IMR-90 (cell line): Measurements from ENCODE around the gene PPEF2. TPM values are rescaled to one million over a fixed set of nuclear protein-coding genes. Genes with fewer than 3 reads are reported as not detected.

Source experiments
- ATAC-seq: fragments of 200-7000 bp; cut with Tn5 transposase; 2 replicates; pipeline ENCODE4 v1.9.1; 2020; ENCODE audit warnings: low read depth, mild to moderate bottlenecking, moderate library complexity
- BruUV-seq: library from RNA; stranded (reverse); fragments of 400-500 nt; replicated peaks from 2 replicates; lab custom pipeline; 2021; lab: Mats Ljungman, UMichigan
- CTCF ChIA-PET: fragments of 300-600 bp; formaldehyde crosslinking; extraction: SDS; loops from one replicate; lab custom pipeline; 2021; ENCODE audit warnings: antibody characterized with exemption; lab: Yijun Ruan, JAX
- POLR2A ChIA-PET: fragments of 300-600 bp; sonication (Branson Sonifier 250); formaldehyde crosslinking; loops from one replicate; lab custom pipeline; 2022; ENCODE audit warnings: antibody characterized with exemption; ENCODE audit not compliant: unreplicated experiment; lab: Charles Lee
- DNase-seq: peaks from one replicate; pipeline ENCODE4 v3.0.0; 2013
- H2AFZ ChIP-seq: replicated peaks from 2 replicates; pipeline ENCODE3; 2013; ENCODE audit warnings: low read length, mild to moderate bottlenecking; ENCODE audit not compliant: poor library complexity
- H2AK5ac ChIP-seq: 2 replicates; pipeline ENCODE4 v1.6.1; 2013; ENCODE audit warnings: low read depth, low read length, inconsistent platforms
- H2AK9ac ChIP-seq: replicated peaks from 2 replicates; pipeline ENCODE3; 2013; ENCODE audit warnings: mild to moderate bottlenecking, low read depth, low read length, moderate library complexity; ENCODE audit not compliant: poor library complexity
- H2BK120ac ChIP-seq: 2 replicates; pipeline ENCODE4 v1.6.1; 2013; ENCODE audit warnings: low read depth, low read length, inconsistent platforms
- H2BK15ac ChIP-seq: 3 replicates; pipeline ENCODE4 v1.6.1; 2013; ENCODE audit warnings: low read depth, low read length, inconsistent platforms
- H2BK20ac ChIP-seq: 2 replicates; pipeline ENCODE4 v1.6.1; 2013; ENCODE audit warnings: low read depth, mild to moderate bottlenecking, inconsistent platforms, low read length, moderate library complexity
- H2BK5ac ChIP-seq: 2 replicates; pipeline ENCODE4 v1.6.1; 2013; ENCODE audit warnings: mild to moderate bottlenecking, low read depth, low read length, inconsistent platforms; ENCODE audit not compliant: poor library complexity, severe bottlenecking
- H3K14ac ChIP-seq: replicated peaks from 2 replicates; pipeline ENCODE4 v1.6.1; 2013; ENCODE audit warnings: low read depth, low read length, inconsistent platforms
- H3K18ac ChIP-seq: 2 replicates; pipeline ENCODE4 v1.6.1; 2013; ENCODE audit warnings: low read depth, low read length, control low read depth
- H3K23ac ChIP-seq: 2 replicates; pipeline ENCODE4 v1.6.1; 2013; ENCODE audit warnings: low read depth, low read length, inconsistent platforms
- H3K27ac ChIP-seq: 2 replicates; pipeline ENCODE4 v1.5.1; 2013; ENCODE audit warnings: mild to moderate bottlenecking, control low read depth, low read length; ENCODE audit not compliant: insufficient read depth
- H3K27me3 ChIP-seq: 2 replicates; pipeline ENCODE4 v1.6.1; 2013; ENCODE audit warnings: low read length; ENCODE audit not compliant: control insufficient read depth, insufficient read depth
- H3K36me3 ChIP-seq: 2 replicates; pipeline ENCODE4 v1.6.1; 2013; ENCODE audit warnings: low read length, mixed read lengths; ENCODE audit not compliant: control insufficient read depth, insufficient read depth
- H3K4ac ChIP-seq: 2 replicates; pipeline ENCODE4 v1.6.1; 2013; ENCODE audit warnings: low read depth, low read length, inconsistent platforms
- H3K4me1 ChIP-seq: 2 replicates; pipeline ENCODE4 v1.6.1; 2013; ENCODE audit warnings: low read length, mixed read lengths; ENCODE audit not compliant: control insufficient read depth, insufficient read depth
- H3K4me2 ChIP-seq: 2 replicates; pipeline ENCODE4 v1.6.1; 2013; ENCODE audit warnings: low read depth, mild to moderate bottlenecking, control low read depth, low read length, moderate library complexity
- H3K4me3 ChIP-seq: 2 replicates; pipeline ENCODE4 v1.5.1; 2013; ENCODE audit warnings: low read depth, mild to moderate bottlenecking, control low read depth, low read length, moderate library complexity; ENCODE audit not compliant: insufficient read depth
- H3K56ac ChIP-seq: 2 replicates; pipeline ENCODE4 v1.6.1; 2013; ENCODE audit warnings: low read length, inconsistent platforms; ENCODE audit not compliant: insufficient read depth; ENCODE audit errors: extremely low read depth
- H3K79me1 ChIP-seq, 2 experiments: 2 replicates each; pipeline ENCODE4 v1.6.1; 2013; ENCODE audit warnings: low read length in 2 of 2, inconsistent platforms in 1 of 2, low read depth in 1 of 2
- H3K9ac ChIP-seq: 2 replicates; pipeline ENCODE4 v1.6.1; 2013; ENCODE audit warnings: low read depth, low read length, control low read depth
- H3K9me1 ChIP-seq: 2 replicates; pipeline ENCODE4 v1.6.1; 2013; ENCODE audit warnings: low read length, inconsistent platforms; ENCODE audit not compliant: insufficient read depth
- H3K9me3 ChIP-seq: 2 replicates; pipeline ENCODE4 v1.6.1; 2013; ENCODE audit warnings: low read length; ENCODE audit not compliant: control insufficient read depth, insufficient read depth
- H4K20me1 ChIP-seq: 2 replicates; pipeline ENCODE4 v1.6.1; 2013; ENCODE audit warnings: low read length, inconsistent platforms; ENCODE audit not compliant: insufficient read depth
- H4K5ac ChIP-seq: 2 replicates; pipeline ENCODE4 v1.6.1; 2013; ENCODE audit warnings: mild to moderate bottlenecking, low read depth, low read length, control low read depth
- H4K8ac ChIP-seq, 2 experiments: 2 replicates each; pipeline ENCODE4 v1.6.1; 2013; ENCODE audit warnings: low read depth in 2 of 2, low read length in 2 of 2, control low read depth in 1 of 2, inconsistent platforms in 1 of 2
- H4K91ac ChIP-seq: 2 replicates; pipeline ENCODE4 v1.6.1; 2013; ENCODE audit warnings: low read depth, low read length, inconsistent platforms; ENCODE audit not compliant: insufficient read depth
- CEBPB ChIP-seq: IDR thresholded peaks from 2 replicates; pipeline ENCODE4 v1.6.1; 2012; ENCODE audit warnings: low read depth, low read length, improper control_type of control experiment
- CHD1 ChIP-seq: IDR thresholded peaks from 2 replicates; pipeline ENCODE4 v1.6.1; 2012; ENCODE audit warnings: low read depth, low read length, improper control_type of control experiment
- MAFK ChIP-seq: IDR thresholded peaks from 2 replicates; pipeline ENCODE4 v1.6.1; 2012; ENCODE audit warnings: low read depth, low read length, improper control_type of control experiment
- MXI1 ChIP-seq: IDR thresholded peaks from 2 replicates; pipeline ENCODE4 v1.6.1; 2012; ENCODE audit warnings: low read depth, mild to moderate bottlenecking, low read length, moderate library complexity, borderline replicate concordance
- NFE2L2 ChIP-seq: fragments of 150-350 bp; IDR thresholded peaks from 2 replicates; pipeline ENCODE4 v1.6.1; 2016; ENCODE audit warnings: low read depth, mild to moderate bottlenecking, low read length
- POLR2A ChIP-seq: IDR thresholded peaks from 2 replicates; pipeline ENCODE4 v1.6.1; 2012; ENCODE audit warnings: mild to moderate bottlenecking, low read depth, low read length
- RAD21 ChIP-seq: IDR thresholded peaks from 2 replicates; pipeline ENCODE4 v1.6.1; 2012; ENCODE audit warnings: low read length, improper control_type of control experiment
- RCOR1 ChIP-seq: IDR thresholded peaks from 2 replicates; pipeline ENCODE4 v1.6.1; 2012; ENCODE audit warnings: mild to moderate bottlenecking, low read length, improper control_type of control experiment; ENCODE audit not compliant: insufficient replicate concordance
- RFX5 ChIP-seq: IDR thresholded peaks from 2 replicates; pipeline ENCODE4 v1.8.0; 2012; ENCODE audit warnings: low read depth, mild to moderate bottlenecking, low read length, moderate library complexity
- SMC3 ChIP-seq: fragments of 150-350 bp; IDR thresholded peaks from 2 replicates; pipeline ENCODE4 v1.6.1; 2016; ENCODE audit warnings: low read depth, mild to moderate bottlenecking, antibody characterized with exemption, low read length, moderate library complexity
- WGBS, 2 experiments: methylation state at CpG; one replicate each; pipeline versions ENCODE4 v1.1.5 to v1.1.7; 2013; ENCODE audit warnings: missing lambda C conversion rate in 2 of 2; ENCODE audit not compliant: insufficient read length in 1 of 2; ENCODE audit errors: extremely low coverage in 2 of 2; 5-methylcytosine and 5-hydroxymethylcytosine counted together
- dilution Hi-C: fragments of 300-500 bp; cut with HindIII; formaldehyde crosslinking; loops from one replicate; pipeline ENCODE4 v1.14.3; 2018; ENCODE audit warnings: low sequenced_read_pairs; ENCODE audit not compliant: unreplicated experiment
- in situ Hi-C: fragments of 300-500 bp; cut with MboI; formaldehyde crosslinking; loops from 3 replicates; pipeline ENCODE4 v1.14.3; 2019; ENCODE audit warnings: low sequenced_read_pairs, inconsistent platforms, mixed read lengths
- intact Hi-C: fragments of 100-400 bp; cut with micrococcal nuclease; formaldehyde crosslinking; loops from 2 replicates; pipeline ENCODE4 v1.10.0; 2022
- polyA plus RNA-seq, 3 experiments: library from polyadenylated mRNA; depleted of rRNA; stranded (reverse); fragments of >200 nt; gene quantifications; 2 replicates each; pipeline ENCODE4 v1.2.3, GENCODE V29; 2012; ENCODE audit warnings: low replicate concordance in 1 of 3
- total RNA-seq: library from RNA; depleted of rRNA; stranded (reverse); fragments of >200 nt; gene quantifications from 2 replicates; pipeline ENCODE4 v1.2.3, GENCODE V29; 2012

The PPEF2 gene
- total and polyA plus RNA-seq, 2 of the 4 experiments (the other 2 are of a cell fraction) = not detected

- ATAC-seq (no peak), DNase-seq (no peak)
- BruUV-seq = no TSS peak
- no peak overlapping the region for H4K8ac ChIP-seq
- H3K4me1 ChIP-seq = no peaks in the 10 kb centered on the region
- no peak overlapping the region for H3K14ac ChIP-seq
- H3K18ac ChIP-seq = no peak overlapping the region
- no peak overlapping the region for H4K5ac ChIP-seq
- no peak overlapping the region for H4K91ac ChIP-seq
- H3K56ac ChIP-seq = no peak overlapping the region
- no peak overlapping the region for H2AK5ac ChIP-seq
- H3K4me2 ChIP-seq = no peak overlapping the region
- no peak overlapping the region for H2AK9ac ChIP-seq
- H3K9me3 ChIP-seq = no peaks in the 10 kb centered on the region
- H3K79me1 ChIP-seq = no peaks in the 10 kb centered on the region
- WGBS, 2 experiments = 74% methylated on average over 6 of the region's 14 CpGs; no CpG with 5 or more reads in 1 of the 2 experiments
- no peak overlapping the region for H2BK120ac ChIP-seq
- H3K9ac ChIP-seq = no peak overlapping the region
- H3K27me3 ChIP-seq = peaks cover 30% of the 10 kb centered on the region
- no peak overlapping the region for H2AFZ ChIP-seq
- no peak overlapping the region for H2BK20ac ChIP-seq
- intact Hi-C loops = loop anchor here (10.0 kb wide), 1 partner anchor 193 kb away; no protein-coding TSS in a partner anchor
- no peaks in the 10 kb centered on the region for H3K9me1 ChIP-seq
- no peaks in the 10 kb centered on the region for H4K20me1 ChIP-seq
- no peak overlapping the region for H2BK5ac ChIP-seq
- no peak overlapping the region for H3K23ac ChIP-seq
- no peaks in the 10 kb centered on the region for H3K36me3 ChIP-seq
- ChIA-PET CTCF (no interaction called here), POLR2A (no interaction called here)
- no peak overlapping the region for H3K27ac ChIP-seq
- in situ Hi-C loops = loop anchor here (10.0 kb wide), 1 partner anchor 183 kb away; the partner anchor contains the start of gene ART3
- no peak overlapping the region for H2BK15ac ChIP-seq
- H3K4me3 ChIP-seq = no peak overlapping the region
- no peak overlapping the region for H3K4ac ChIP-seq
- TF ChIP-seq CHD1 = no peak
- TF ChIP-seq NFE2L2 = no peak
- no peak for TF ChIP-seq MAFK
- no peak for TF ChIP-seq CEBPB
- TF ChIP-seq RFX5 = no peak
- TF ChIP-seq RCOR1 = no peak
- TF ChIP-seq MXI1 = no peak
- TF ChIP-seq RAD21 = no peak
- TF ChIP-seq SMC3 = no peak
- TF ChIP-seq POLR2A = no peak
- dilution Hi-C loops = no loop called here
Measured at GRCh38 chr4:75891611-75892010, 10.6 kb downstream of the PPEF2 start.
